ENCODE data around the gene DPEP1.
"Not testable (repeated sequence)": the region's sequence is repeated elsewhere in the genome, so short reads cannot be mapped to it uniquely, and the experiment has no call there.

DPEP1 gene

GRCh38 chr16:89670496-89671431 lies 57.3 kb downstream of the DPEP1 start:
- TF ChIP-seq, protein P1, sequence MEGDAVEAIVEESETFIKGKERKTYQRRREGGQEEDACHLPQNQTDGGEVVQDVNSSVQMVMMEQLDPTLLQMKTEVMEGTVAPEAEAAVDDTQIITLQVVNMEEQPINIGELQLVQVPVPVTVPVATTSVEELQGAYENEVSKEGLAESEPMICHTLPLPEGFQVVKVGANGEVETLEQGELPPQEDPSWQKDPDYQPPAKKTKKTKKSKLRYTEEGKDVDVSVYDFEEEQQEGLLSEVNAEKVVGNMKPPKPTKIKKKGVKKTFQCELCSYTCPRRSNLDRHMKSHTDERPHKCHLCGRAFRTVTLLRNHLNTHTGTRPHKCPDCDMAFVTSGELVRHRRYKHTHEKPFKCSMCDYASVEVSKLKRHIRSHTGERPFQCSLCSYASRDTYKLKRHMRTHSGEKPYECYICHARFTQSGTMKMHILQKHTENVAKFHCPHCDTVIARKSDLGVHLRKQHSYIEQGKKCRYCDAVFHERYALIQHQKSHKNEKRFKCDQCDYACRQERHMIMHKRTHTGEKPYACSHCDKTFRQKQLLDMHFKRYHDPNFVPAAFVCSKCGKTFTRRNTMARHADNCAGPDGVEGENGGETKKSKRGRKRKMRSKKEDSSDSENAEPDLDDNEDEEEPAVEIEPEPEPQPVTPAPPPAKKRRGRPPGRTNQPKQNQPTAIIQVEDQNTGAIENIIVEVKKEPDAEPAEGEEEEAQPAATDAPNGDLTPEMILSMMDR (IDR thresholded peaks at IDR 0.05; ENCODE audit: insufficient read depth, missing control alignments): no peak
- no peak for DNase-seq (ENCODE audit: insufficient read length, low spot score)
- no peak for FAIRE-seq

DNA sequence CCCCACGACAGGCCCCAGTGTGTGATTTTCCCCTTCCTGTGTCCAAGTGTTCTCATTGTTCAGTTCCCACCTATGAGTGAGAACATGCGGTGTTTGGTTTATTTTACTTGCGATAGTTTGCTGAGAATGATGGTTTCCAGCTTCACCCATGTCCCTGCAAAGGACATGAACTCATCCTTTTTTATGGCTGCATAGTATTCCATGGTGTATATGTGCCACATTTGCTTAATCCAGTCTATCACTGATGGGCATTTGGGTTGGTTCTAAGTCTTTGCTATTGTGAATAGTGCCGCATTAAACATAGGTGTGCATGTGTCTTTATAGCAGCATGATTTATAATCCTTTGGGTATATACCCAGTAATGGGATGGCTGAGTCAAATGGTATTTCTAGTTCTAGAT lies 58.1 kb downstream of the DPEP1 start:
- DNase-seq (ENCODE audit: insufficient read length, low spot score); FAIRE-seq: not testable (repeated sequence)

DNA sequence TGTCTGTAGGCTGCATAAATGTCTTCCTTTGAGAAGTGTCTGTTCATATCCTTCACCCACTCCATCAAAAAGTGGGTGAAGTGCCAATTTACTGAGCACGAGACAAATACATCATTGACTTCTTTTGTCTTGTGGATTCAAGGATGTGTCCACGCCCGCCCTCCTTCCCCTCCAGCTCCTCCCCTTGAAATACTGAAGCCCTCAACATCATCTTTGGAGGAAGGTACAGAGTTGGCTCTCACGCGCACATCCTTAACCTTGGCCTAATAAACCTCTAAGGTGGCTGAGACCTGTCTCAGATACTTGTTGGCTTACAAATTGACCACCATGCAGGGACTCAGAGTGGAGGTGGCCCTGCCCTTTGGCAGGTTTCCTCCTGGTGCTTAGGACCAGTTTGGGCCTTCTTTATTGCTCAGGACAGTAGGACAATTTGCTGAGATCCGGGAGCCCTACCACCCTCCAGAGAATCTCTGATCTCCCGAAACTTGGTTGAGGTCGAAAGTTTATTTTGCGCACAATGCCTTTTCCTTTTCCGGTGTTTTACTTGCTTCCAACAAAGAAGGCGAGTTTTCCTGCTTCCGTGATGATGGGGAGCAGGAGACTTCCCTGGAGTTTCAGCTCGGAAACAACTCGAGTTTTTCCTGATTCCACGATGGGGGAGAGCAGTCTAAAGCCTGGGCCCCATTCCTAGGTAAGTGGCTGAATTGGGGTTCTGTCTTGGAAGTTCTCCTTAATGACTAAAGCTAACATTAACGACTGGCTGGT lies 58.9 kb downstream of the DPEP1 start:
- TF ChIP-seq, protein P1 (IDR thresholded peaks at IDR 0.05; ENCODE audit: insufficient read depth, missing control alignments): no peak
- DNase-seq (ENCODE audit: insufficient read length, low spot score) (no peak), FAIRE-seq (no peak)

GRCh38 chr16:89678258-89678657 lies 64.8 kb downstream of the DPEP1 start:
- FAIRE-seq: no peak
- TF ChIP-seq, protein P1 (IDR thresholded peaks at IDR 0.05; ENCODE audit: insufficient read depth, missing control alignments): no peak
- no peak for DNase-seq (ENCODE audit: insufficient read length, low spot score)

DNA sequence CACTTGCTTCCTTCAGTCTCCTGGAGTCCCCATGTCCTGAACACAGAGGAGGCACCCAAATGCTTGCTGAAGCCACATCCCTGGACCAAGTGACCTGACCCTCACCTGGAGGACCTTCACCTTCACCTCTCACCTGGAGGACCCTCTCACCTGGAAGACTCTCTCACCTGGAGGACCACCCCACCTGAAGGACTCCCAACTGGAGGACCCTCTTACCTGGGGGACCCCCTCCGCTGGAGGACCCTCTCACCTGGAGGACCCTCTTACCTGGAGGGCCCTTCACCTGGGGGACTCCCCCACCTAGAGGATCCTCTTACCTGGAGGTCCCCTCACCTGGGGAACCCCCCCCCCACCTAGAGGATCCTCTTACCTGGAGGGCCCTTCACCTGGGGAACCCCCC lies 72.5 kb downstream of the DPEP1 start:
- TF ChIP-seq, protein P1 (IDR thresholded peaks at IDR 0.05; ENCODE audit: insufficient read depth, missing control alignments): no peak
- FAIRE-seq (no peak), DNase-seq (ENCODE audit: insufficient read length, low spot score) (no peak)

- peak; percentile 72 for DNase-seq (ENCODE audit: insufficient read length, low spot score)
These were observed 73.2 kb downstream of the DPEP1 start, which contains the start of gene CDK10 for GRCh38 chr16:89686520-89687091. TSS of gene CDK10 (plus strand) at chr16:89686689. CDS start at chr16:89686711, 22 bp downstream.

More at GRCh38 chr16:89686520-89687091, 73.2 kb downstream of the DPEP1 start, which contains the start of gene CDK10:
- FAIRE-seq: no peak
- TF ChIP-seq, protein P1 (IDR thresholded peaks at IDR 0.05; ENCODE audit: insufficient read depth, missing control alignments): no peak
